HG03342 (cell line): ENCODE data around the gene WDR46.
A peak's percentile ranks its signal among the peaks of the same experiment; 100 is the strongest.

Experiments used
- ATAC-seq: cut with Tn5 transposase; IDR thresholded peaks from one replicate; pipeline ENCODE4 v1.9.1; 2021; ENCODE audit warnings: mild to moderate bottlenecking, moderate library complexity; ENCODE audit not compliant: unreplicated experiment

The WDR46 gene, protein sequence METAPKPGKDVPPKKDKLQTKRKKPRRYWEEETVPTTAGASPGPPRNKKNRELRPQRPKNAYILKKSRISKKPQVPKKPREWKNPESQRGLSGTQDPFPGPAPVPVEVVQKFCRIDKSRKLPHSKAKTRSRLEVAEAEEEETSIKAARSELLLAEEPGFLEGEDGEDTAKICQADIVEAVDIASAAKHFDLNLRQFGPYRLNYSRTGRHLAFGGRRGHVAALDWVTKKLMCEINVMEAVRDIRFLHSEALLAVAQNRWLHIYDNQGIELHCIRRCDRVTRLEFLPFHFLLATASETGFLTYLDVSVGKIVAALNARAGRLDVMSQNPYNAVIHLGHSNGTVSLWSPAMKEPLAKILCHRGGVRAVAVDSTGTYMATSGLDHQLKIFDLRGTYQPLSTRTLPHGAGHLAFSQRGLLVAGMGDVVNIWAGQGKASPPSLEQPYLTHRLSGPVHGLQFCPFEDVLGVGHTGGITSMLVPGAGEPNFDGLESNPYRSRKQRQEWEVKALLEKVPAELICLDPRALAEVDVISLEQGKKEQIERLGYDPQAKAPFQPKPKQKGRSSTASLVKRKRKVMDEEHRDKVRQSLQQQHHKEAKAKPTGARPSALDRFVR

DNA sequence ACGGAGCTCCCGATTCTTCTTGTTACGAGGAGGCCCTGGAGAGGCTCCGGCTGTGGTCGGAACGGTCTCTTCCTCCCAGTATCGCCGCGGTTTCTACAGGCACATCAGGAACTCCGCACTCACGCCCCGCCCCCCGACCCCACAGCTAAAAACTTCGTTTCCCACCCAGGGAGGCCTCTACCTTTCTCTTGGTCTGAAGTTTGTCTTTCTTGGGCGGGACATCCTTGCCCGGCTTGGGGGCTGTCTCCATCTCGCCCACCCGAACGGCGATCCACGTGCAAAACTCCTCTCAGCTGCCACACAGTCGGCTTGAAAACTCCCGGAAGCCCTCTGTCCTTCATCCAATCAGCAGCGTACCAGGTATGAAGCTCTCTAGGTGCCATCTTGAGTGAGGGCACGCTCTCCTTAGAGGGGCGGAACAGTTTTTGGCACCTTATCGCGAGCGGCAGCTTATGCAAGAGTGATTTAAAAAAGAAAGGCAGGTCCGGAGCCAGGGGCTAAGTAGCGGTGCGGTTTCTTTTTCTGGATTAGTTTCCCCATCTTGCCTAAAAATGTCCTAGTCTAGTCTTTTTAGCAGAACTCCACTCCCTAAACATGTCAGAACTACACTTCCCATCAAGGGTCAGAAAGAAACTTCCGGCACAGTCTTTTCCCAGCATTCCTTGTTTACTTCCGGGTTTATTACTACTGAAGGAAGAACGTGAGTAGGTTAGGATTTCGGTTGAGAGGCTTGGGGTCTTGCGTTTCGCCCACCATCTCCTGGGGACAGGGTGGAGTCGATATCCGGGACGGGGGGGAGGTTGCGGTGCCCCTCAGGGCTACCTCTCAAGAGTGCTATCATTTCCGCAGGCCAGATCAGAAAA is at the start of gene WDR46, which contains the start of gene PFDN6:
TSS of gene WDR46 (minus strand) at position 319 of the 863 bp plus-strand sequence. CDS start at position 250, 69 bp downstream.
TSS of gene PFDN6 (plus strand) at position 681 of the 863 bp plus-strand sequence. CDS start 256 bp downstream, outside the sequence.
- ATAC-seq: peak; percentile 77

DNA sequence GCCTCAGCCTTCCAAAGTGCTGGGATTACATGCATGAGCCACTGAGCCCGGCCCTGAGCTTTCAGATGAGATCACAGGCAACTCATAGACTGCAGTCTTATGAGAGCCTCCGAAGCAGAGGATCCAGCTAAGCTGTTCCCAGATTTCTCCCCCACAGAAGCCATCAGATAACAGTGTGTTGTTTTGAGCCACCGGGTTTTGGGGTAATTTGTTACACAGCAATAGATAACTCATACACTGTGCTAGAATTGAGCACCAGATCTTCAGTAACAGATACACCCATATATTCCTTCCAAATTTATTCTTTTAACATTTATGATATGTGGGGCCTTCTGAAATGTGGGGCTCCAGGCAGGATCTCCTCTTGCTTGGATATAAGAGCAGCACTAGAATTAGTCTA is 47.5 kb upstream of the WDR46 start:
- ATAC-seq: no peak

- ATAC-seq: no peak
Observed at GRCh38 chr6:33335916-33336315, 46.9 kb upstream of the WDR46 start.

DNA sequence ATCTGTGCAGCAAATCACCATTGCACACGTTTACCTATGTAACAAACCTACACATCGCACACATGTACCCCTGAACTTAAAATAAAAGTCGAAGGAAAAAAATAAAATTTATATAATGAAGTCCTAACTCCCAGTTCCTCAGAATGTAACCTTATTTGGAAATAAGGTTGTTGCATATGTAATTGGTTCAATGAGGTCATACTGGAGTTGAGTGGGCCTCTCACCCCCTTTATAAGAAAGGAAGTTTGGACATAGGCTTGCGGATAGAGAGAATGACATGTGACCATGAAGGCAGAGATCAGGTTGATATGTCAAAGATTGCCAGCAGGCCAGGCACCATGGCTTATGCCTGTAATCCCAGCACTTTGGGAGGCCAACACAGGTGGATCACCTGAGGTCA is 44.6 kb upstream of the WDR46 start:
- no peak for ATAC-seq

DNA sequence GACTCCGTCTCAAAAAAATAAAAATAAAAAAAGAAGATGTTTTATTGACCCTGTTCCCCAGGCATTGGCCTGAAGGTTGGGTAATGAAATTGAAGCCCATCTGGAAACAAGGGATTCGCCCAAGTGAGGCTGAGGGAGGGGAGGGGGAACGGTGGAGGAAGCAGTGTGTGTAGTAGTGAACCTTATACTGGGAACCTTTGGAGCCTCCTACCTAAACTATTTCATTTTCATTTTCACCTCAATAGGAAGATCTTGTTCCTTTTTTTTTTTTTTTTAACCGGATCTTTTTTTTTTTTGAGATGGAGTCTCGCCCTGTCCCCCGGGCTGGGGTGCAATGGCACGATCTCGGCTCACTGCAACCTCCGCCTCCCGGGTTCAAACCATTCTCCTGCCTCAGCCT is 41.7 kb upstream of the WDR46 start:
- no peak for ATAC-seq

GRCh38 chr6:33329058-33329457 is 40.0 kb upstream of the WDR46 start:
- ATAC-seq: no peak

DNA sequence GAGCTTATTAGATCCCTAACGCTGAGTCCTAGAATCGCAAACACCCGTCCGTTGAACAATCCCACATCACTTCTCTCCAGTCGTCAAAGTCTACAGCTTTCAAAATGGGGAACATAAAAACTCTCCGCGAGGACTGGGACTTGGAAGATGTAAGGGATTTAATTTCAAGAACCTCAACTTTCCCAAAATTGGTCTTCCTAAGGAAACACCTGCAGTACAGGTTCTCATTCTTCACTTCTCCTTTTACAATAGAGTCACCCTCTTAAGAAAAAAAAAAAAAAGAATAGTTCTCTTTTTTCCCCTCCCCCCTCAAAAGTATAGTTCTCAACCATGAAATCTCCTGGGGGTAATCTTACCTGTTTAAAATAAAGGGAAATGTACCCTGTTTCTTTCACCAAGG is 35.1 kb upstream of the WDR46 start:
- no peak for ATAC-seq

DNA sequence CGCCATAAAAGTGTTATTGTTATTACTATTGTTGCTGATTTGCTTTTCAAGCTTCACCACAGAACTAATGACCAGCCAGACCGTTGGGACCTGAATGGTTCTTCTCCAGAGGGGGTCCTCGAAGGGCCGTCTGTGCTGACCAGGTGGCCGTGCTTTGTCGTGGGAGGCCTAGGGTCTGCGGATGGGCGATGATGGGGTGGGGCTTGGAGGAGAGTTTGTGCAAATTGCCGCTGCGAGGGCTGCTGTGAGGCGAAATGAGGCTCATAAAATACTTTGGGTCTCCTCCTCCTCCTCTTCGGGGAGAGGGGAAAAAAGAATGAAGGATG is 34.5 kb upstream of the WDR46 start:
- ATAC-seq: no peak

DNA sequence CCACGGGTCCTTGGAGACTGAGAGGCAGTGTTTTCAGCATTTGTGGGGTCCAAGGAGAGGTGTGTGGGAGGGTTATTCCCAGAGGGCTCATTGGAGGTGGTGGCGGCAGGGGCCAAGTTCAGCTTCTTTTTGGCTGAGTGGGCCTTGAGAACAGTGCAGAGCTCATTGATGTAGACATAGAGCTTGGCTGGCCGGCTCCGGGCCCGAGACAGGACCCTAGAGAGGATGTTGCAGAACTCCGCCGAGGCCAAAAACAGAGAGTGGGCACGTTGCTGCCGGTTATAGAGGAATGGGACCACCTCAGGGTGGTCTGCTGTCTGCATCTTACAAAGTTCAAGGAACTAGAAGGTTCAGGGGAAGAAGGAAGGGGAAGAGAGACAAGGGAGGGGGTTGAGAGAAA is 32.2 kb upstream of the WDR46 start:
- ATAC-seq: no peak

GRCh38 chr6:33320315-33321181 is 31.5 kb upstream of the WDR46 start:
- ATAC-seq: no peak

DNA sequence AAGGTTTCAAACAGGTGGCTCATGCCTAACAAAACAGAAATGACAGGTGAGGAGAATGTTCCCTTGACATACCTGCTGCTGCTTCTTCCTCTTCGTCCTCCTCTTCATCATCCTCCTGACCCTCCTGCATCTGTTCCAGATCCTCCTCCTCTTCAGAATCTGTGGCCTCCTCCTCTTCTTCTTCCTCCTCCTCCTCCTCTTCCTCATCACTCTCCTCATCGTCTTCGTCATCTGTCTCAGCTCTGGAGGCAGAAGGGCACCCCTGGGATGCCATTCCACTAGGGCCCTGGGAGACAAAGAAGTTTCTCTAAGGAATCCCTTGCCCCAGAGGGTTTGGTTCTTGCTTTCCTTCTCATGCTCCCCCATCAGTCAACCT is 30.9 kb upstream of the WDR46 start:
- ATAC-seq: no peak

- no peak for ATAC-seq
Observed at GRCh38 chr6:33318426-33319073, 29.5 kb upstream of the WDR46 start.

- peak; percentile 44 for ATAC-seq
Observed at GRCh38 chr6:33317669-33318425, 28.8 kb upstream of the WDR46 start, which contains the start of gene ZBTB22. Gene ZBTB22, minus strand, starts transcription at chr6:33317744. Its CDS starts 828 bp downstream, at chr6:33316916.

DNA sequence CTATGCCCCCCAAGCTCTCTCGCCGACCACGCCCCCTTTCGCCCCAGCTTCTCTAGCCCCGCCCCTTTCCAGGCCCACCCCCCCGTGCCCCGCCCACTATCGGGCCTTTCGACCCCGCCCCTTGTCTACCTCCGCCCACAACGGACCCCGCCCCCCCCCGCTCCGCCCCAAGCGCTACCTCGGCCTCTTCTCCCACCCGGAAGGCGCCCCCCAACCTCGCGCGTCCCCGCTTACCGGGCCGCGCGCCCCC is 28.3 kb upstream of the WDR46 start:
- no peak for ATAC-seq

DNA sequence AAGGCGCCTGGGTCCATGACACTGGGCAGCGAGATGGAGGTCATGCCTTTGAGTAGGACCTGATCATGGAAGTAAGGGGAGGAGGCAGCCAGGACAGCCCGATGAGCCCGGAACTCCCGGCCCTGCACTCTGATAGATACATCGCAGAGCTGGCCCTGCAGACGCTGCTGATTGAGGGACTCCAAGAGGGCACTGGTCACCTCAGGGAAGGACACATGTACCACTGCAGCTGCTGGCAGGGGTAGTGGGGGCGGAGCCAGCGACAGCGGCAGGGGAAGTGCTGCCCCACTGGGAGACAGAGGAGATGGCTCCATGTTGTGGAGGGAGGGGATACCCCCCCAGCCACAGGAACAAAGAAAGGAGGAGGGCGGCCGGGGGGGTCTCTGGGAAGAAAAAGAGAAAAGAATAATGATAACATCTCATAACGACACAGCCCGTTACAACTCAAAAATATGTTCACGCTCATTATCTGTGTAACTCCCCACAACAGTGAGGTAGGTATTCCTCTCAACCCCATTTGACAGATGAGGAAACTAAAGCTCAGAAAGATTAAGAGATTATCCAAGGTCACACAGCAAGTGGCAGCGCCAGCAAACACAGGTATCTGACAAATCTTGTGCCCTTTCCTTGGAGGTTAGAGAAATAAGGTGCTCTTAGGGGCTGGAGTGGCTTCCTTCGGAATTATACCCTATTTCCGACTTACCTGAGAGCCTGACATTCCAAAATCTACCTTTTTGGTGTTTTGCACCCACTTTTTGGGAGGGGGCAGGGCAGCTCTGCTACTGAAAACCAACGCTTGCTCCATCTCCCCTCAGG is 27.8 kb upstream of the WDR46 start:
- no peak for ATAC-seq

- no peak for ATAC-seq
Observed at GRCh38 chr6:33315793-33316602, 27.0 kb upstream of the WDR46 start.

DNA sequence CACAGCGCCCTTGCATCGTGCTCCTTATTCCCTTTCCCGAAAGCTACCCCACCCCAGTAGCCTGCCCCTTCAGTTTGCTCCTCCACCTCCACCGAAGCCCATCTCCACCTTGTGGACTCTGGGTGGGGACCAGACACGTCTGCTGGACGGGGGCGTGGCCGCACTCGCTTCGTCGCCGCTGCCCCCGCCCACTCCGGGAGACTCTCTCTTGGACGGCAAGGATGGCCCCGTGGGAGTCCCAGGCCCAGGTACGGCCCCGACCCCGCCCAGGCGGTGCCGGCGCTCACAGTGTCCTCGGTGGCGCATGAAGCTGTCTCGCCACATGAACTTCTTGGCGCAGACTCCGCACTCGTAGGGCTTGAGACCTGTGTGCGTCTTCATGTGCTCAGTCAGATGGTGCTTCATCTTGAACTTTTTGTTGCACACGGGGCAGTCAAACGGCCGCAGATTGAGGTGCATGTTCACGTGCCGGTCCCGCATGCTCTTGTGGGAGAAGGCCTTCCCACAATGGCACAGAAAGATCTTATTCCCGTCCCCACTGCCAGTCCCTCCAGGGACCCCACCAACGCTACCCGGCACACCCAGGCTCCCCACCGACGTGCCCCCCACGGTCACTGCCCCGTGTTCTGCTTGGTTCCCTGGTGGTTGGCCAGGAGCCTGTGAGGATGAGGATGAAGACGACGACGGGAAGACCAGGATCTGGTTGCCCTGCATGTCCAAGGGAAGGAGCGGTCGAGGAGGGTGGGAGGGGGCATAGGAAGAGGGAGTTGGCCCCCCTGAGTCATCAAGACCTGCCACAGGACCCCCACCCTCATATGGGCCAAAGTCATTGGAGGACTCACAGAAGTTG is 26.1 kb upstream of the WDR46 start:
- no peak for ATAC-seq
